Activated T-cell treated with anti-CD3 and anti-CD28 coated beads, Interleukin-2, amount 50 U/mL, for 72 hours (primary cell): ENCODE data around the gene APC2. TPM values are rescaled to one million over a fixed set of nuclear protein-coding genes. Genes with fewer than 3 reads are reported as not detected.
"Not testable (repeated sequence)": the region's sequence is repeated elsewhere in the genome, so short reads cannot be mapped to it uniquely, and the experiment has no call there.

Experiments
- ATAC-seq, 2 donors: fragments of 150-1000 bp; cut with Tn5 transposase; replicated peaks in 1 of 2; 2 replicates each; pipeline ENCODE4 v1.10.0; 2021; ENCODE audit warnings: moderate library complexity in 2 of 2, mild to moderate bottlenecking in 1 of 2
- DNase-seq, 2 donors: peaks; one replicate each; pipeline ENCODE4 v3.0.0; 2021 to 2022; ENCODE audit warnings: mixed read lengths in 1 of 2
- H3K27ac Mint-ChIP-seq: one replicate; pipeline ENCODE4 v1.8.0; 2022; ENCODE audit warnings: mild to moderate bottlenecking, moderate library complexity, mixed read lengths
- H3K27me3 Mint-ChIP-seq: one replicate; pipeline ENCODE4 v1.8.0; 2022; ENCODE audit warnings: low read depth, mixed read lengths
- H3K36me3 Mint-ChIP-seq, 2 donors: one replicate each; pipeline ENCODE4 v1.8.0; 2022; ENCODE audit warnings: mixed read lengths in 2 of 2, mild to moderate bottlenecking in 1 of 2; ENCODE audit not compliant: insufficient read depth in 2 of 2
- H3K4me1 Mint-ChIP-seq: one replicate; pipeline ENCODE4 v1.8.0; 2022; ENCODE audit warnings: low read depth, mixed read lengths
- H3K4me3 Mint-ChIP-seq, 2 donors: one replicate each; pipeline ENCODE4 v1.8.0; 2022; ENCODE audit warnings: mild to moderate bottlenecking in 2 of 2, mixed read lengths in 2 of 2, moderate library complexity in 2 of 2
- H3K9me3 Mint-ChIP-seq, 2 donors: one replicate each; pipeline ENCODE4 v1.8.0; 2022; ENCODE audit warnings: mixed read lengths in 2 of 2
- total RNA-seq, 2 donors: library from RNA; stranded (reverse); gene quantifications; one replicate each; pipeline ENCODE4 v1.2.3, GENCODE V29; 2022

APC2 gene
- total RNA-seq, 2 donors from 2014 or later, result 0.02 to 0.14 TPM

DNA sequence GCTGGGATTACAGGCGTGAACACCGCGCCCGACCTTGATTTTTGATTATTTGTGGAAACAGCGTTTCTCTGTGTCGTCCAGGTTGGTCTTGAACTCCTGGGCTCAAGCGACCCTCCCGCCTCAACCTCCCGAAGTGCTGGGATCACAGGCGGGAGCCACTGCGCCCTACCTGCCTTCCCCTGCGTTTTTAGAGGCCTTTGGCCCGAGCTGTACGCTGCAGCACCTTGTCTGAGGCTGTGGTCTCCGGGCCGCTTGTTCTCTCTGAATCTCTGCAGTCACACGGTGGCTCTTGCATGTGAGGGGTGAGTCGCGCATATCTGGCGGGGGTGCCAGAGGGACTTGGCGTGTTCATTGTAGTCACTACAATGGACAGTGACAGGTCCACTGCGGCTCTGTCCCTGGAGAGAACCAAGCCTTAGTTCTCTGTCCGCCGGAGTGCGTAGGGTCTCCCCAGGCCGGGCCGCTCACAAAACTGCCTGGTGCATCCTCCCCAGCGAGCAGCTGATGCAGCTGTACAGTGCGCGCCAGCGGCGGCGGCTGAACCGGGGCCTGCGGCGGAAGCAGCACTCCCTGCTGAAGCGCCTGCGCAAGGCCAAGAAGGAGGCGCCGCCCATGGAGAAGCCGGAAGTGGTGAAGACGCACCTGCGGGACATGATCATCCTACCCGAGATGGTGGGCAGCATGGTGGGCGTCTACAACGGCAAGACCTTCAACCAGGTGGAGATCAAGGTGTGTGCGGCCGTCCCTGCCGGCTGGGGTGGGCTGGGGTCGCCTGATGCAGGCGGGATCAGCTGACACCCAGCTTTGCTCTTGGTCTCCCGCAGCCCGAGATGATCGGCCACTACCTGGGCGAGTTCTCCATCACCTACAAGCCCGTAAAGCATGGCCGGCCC lies 10.2 kb upstream of the APC2 start:
- peak overlapping the region; percentile 90 for H3K27ac Mint-ChIP-seq
- H3K27me3 Mint-ChIP-seq, ATAC-seq, DNase-seq, H3K9me3 Mint-ChIP-seq: not testable (repeated sequence)
- H3K36me3 Mint-ChIP-seq, result peaks cover 12 to 27% of the 10 kb centered on the region in 2 donors
- H3K4me3 Mint-ChIP-seq, result peak overlapping the region; percentile 97 to 99
- peaks cover 34% of the 10 kb centered on the region for H3K4me1 Mint-ChIP-seq

DNA sequence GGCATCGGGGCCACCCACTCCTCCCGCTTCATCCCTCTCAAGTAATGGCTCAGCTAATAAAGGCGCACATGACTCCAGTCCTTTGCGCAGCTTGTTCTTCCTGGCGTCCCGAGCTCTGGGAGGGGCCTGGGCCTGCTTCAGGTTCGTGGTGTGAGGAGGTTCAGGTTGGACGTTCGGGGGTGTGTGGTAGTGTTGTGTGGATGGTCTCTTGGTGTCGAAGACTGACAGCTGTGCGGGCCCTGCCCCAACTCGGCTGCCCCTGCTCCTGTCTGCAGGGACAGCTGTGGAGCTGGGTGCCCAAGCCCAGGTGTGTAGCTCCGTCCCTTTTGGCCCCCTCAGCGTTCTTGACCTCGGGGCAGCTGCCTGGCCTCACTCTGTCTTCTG lies 9.5 kb upstream of the APC2 start:
- Mint-ChIP-seq H3K27me3 (no peaks in the 10 kb centered on the region), H3K36me3 (peaks cover 12 to 27% of the 10 kb centered on the region in 2 donors), H3K4me3 (peak overlapping the region; percentile 97 to 99), H3K9me3 (no peaks in the 10 kb centered on the region), H3K27ac (peak overlapping the region; percentile 90), H3K4me1 (peaks cover 36% of the 10 kb centered on the region)
- no peak for ATAC-seq
- no peak for DNase-seq

DNA sequence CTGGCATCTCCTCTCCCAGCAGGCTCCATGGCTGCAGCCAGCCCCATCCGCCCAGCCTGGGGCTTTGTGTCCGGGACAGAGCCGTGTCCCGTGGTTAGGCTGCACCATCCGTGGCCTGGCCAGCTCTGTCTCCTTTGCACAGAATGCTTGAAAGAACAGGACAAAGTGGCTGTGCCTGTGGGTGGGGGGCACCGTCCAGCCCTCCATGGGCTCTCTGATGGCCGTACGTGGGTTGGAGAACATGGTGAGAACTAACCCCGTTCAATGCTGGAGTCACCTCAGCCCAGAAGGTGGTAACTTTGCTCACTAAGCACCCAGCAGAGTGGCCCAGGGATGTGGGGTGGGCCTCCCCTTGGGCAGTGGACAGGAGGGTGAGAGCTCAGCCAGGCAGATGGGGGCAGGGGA lies 8.9 kb upstream of the APC2 start:
- peaks cover 38% of the 10 kb centered on the region for H3K4me1 Mint-ChIP-seq
- peaks cover 12 to 27% of the 10 kb centered on the region in 2 donors for H3K36me3 Mint-ChIP-seq
- no peaks in the 10 kb centered on the region for H3K27me3 Mint-ChIP-seq
- H3K4me3 Mint-ChIP-seq, result peak overlapping the region; percentile 97 to 99
- DNase-seq (no peak), ATAC-seq (no peak)
- H3K27ac Mint-ChIP-seq, result peak overlapping the region; percentile 86
- no peaks in the 10 kb centered on the region for H3K9me3 Mint-ChIP-seq

DNA sequence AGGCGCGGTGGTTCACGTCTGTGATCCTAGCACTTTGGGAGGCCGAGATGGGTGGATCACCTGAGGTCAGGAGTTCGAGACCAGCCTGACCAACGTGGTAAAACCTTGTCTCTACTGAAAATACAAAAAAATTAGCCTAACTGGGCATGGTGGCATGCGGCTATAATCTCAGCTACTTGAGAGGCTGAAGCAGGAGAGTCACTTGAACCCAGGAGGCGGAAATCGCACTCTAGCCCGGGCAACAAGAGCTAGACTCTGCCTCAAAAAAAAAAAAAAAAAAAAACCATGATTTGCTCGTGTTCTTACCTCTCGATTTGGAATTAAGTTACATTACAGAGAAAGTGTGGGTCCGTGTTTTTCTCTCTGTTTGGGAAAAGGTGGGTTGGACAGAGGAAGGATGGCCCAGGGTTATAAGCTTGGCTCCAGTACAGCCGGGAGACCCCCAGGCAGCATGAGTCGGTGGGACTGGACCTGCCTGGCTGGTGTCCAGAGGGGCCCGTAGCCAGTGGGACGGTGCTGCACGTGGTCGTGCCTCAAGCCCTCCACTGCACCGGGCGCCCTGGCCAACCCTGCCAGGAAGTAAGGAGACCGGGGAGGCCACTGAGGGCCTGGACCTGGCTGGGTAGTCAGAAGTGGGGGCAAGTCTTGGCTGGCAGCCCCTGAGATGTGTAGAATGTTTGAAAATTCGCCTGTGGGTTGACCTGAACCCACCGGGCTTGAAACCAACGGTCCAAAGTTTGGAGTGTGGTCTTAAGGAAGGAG lies 8.1 kb upstream of the APC2 start:
- Mint-ChIP-seq H3K27me3 (peaks cover under 1% of the 10 kb centered on the region), H3K9me3 (no peaks in the 10 kb centered on the region), H3K27ac (peak overlapping the region; percentile 51), H3K4me1 (peaks cover 38% of the 10 kb centered on the region), H3K36me3 (peaks cover 12 to 27% of the 10 kb centered on the region in 2 donors), H3K4me3 (peak overlapping the region in 1 of 2 donors; percentile 52)
- ATAC-seq, result no peak
- DNase-seq, result no peak

DNA sequence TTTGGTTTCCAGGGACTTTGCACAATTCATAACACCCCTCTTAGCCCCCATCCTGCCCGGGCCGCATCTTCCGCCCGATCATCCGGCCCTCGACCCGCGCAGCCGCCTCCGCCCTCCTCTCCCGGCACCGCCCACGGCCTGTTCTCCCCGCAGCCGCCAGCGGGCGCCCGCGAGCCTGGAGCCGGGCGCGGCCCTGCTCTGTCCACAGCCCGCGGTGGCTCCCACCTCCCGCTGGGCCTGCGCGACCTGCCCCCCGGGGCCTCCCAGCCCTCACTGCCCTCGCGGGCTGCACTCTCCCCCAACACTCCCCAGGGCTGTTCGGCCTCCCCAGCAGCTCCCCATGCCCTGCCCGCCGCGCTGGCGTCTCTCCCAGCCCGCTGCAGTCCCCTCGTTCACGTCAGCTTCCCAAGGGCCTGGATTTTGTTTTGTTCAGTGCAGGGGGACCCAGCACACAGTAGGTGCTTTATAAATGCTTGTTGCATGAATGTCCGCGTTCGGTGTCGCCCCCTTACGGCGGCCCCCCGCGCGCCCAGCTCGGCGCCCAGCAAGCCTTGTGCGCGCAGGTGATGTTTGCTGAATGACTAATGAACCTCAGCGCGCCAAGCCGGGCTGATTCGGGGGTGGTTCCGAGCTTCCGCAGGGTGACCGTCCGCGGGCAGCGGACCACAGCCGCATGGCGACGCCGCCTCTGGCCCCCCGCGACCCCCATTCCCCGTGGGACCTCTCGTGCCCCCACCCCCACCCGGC lies 4.6 kb upstream of the APC2 start:
- DNase-seq (peak; percentile 86 to 91), ATAC-seq (peak; percentile 74 to 81)
- no peaks in the 10 kb centered on the region for H3K9me3 Mint-ChIP-seq
- H3K4me1 Mint-ChIP-seq, result peaks cover 29% of the 10 kb centered on the region
- peak overlapping the region; percentile 88 to 89 for H3K4me3 Mint-ChIP-seq
- peaks cover 6 to 18% of the 10 kb centered on the region in 2 donors for H3K36me3 Mint-ChIP-seq
- H3K27me3 Mint-ChIP-seq, result peaks cover 30% of the 10 kb centered on the region
- H3K27ac Mint-ChIP-seq, result no peak overlapping the region

DNA sequence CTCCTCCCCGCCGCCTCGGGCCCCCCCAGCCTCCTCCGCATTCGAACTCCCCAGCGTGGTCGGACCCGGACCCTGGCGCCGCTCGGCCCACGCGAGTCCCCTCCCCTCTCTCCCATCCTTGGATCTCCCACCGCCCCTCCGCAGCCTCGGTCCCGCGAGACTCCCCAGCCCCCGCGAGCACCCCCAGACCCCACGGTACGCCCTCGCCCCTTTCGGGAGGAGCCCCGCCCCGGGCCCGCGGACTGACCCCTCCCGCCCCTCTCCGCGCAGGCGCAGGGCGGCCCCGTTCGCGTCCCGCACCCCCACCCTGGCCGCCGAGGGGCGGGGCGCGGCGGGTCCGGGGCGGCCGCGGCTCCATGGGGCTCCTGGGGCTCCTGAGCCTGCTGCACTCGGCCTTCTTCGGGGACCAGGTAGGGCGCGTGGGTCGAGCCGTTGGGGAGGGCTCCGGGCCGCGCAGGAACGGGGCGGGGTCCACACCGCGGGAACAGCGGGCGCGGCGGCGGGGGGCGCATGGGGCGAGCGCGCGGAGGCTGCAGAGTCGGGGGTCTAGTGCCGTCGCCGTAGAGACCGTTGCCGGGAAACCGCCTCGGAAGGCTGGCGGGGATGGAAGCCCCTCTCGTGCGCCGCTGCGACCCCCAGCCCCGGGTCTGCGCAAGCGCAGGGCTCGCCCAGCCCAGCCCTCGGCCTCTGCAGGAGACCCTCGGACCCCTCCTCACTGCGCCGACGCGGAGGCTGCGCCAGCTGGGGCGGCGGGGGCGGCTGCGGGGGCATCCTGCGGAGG lies 3.8 kb upstream of the APC2 start:
- DNase-seq, result no peak
- peak in 1 of 2 donors; percentile 3 for ATAC-seq
- H3K4me3 Mint-ChIP-seq, result peak overlapping the region in 1 of 2 donors; percentile 88

DNA sequence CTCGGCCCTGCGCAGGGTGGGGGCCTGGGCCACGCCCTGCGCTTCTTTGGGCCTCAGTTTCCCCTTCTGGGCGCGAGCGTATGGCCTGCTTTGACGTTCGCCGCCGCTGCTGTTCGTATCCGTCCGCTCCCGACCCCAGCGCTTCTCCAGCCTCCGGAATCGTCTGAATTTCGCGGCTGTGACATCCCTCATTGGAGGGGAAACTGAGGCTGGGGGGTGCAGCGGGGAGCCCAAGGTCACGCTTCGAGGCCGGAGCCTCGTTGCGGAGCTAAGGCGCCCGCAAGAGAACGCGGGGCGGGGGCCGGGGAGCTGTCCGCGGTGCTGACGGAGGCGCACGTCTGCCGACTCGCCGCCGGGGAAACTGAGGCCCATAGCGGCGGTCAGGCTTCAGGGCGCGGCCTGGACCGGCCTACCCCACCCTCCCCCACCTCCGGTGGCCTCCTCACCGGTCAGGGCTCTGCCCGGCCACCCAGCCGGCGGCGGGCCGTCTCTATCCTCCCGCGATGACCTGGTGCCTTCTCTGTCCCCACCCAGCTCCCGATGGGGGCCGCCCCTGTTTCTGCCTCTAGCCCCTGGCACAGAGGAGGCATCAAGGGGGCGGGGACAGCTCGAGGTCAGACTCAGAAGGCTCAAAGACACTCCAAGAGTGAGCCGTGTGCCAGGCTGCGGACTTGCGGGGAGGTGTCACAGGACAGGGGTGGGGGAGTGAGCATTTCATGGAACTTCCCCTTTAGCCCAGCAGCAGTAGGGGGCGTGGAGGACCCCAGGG lies 3.0 kb upstream of the APC2 start:
- Mint-ChIP-seq H3K36me3 (peaks cover 0 to 4% of the 10 kb centered on the region in 2 donors), H3K4me1 (peaks cover 24% of the 10 kb centered on the region), H3K9me3 (no peaks in the 10 kb centered on the region), H3K4me3 (peak overlapping the region in 1 of 2 donors; percentile 36), H3K27ac (peak overlapping the region; percentile 28), H3K27me3 (peaks cover 44% of the 10 kb centered on the region)
- DNase-seq (no peak), ATAC-seq (no peak)

More for the DNA sequence above, 3.8 kb upstream of the APC2 start:
- Mint-ChIP-seq H3K36me3 (peaks cover 2 to 10% of the 10 kb centered on the region in 2 donors), H3K4me1 (peaks cover 29% of the 10 kb centered on the region), H3K27ac (no peak overlapping the region), H3K9me3 (no peaks in the 10 kb centered on the region), H3K27me3 (peaks cover 38% of the 10 kb centered on the region)

DNA sequence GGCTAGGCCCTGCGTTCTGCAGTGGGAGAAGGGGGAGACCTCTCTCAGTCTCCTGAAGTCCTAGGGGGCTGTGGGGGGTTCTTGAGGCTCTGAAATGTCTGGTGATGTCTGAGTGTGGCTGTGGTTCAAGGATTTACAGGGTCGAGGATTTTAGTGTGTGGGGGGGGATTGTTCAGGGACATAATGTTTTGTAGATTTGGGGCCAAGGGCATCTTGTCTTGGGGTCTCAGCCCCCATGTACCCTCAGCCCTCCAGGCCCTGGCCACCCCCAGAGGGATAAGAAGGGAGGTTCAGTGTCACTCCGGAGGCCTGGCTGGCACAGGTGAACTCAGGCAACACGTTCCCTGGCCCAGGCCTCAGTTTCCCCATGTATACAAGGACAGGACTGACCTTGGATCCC lies 2.4 kb upstream of the APC2 start:
- Mint-ChIP-seq H3K27me3 (peaks cover 51% of the 10 kb centered on the region), H3K36me3 (peaks cover 0 to 3% of the 10 kb centered on the region in 2 donors), H3K27ac (peak overlapping the region; percentile 6), H3K4me3 (peak overlapping the region in 1 of 2 donors; percentile 36), H3K9me3 (no peaks in the 10 kb centered on the region), H3K4me1 (peaks cover 21% of the 10 kb centered on the region)
- ATAC-seq (no peak), DNase-seq (no peak)

DNA sequence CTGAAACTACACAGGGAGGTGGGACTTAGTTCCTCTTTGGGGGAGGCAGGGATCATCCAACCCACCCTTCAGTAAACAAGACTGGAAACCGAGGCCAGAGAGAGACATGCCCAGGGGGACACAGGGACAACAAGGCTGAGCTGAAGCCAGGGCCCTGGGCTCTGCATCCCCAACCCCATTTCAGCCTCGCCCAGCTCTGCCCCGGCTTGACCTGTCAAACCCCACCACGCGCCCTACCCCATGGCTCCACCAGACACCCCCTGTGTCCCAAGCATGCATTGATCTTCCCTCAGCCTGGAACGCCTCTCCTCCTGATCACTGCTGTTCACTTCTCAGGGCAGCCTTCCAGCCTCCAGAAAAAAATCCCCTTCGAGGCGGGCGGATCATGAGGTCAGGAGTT lies 2.0 kb upstream of the APC2 start:
- Mint-ChIP-seq H3K27ac (no peak overlapping the region), H3K4me1 (peaks cover 21% of the 10 kb centered on the region), H3K36me3 (no peaks in the 10 kb centered on the region), H3K4me3 (peak overlapping the region in 1 of 2 donors; percentile 51), H3K27me3 (peaks cover 55% of the 10 kb centered on the region), H3K9me3 (no peaks in the 10 kb centered on the region)
- DNase-seq, result no peak
- ATAC-seq, result no peak

DNA sequence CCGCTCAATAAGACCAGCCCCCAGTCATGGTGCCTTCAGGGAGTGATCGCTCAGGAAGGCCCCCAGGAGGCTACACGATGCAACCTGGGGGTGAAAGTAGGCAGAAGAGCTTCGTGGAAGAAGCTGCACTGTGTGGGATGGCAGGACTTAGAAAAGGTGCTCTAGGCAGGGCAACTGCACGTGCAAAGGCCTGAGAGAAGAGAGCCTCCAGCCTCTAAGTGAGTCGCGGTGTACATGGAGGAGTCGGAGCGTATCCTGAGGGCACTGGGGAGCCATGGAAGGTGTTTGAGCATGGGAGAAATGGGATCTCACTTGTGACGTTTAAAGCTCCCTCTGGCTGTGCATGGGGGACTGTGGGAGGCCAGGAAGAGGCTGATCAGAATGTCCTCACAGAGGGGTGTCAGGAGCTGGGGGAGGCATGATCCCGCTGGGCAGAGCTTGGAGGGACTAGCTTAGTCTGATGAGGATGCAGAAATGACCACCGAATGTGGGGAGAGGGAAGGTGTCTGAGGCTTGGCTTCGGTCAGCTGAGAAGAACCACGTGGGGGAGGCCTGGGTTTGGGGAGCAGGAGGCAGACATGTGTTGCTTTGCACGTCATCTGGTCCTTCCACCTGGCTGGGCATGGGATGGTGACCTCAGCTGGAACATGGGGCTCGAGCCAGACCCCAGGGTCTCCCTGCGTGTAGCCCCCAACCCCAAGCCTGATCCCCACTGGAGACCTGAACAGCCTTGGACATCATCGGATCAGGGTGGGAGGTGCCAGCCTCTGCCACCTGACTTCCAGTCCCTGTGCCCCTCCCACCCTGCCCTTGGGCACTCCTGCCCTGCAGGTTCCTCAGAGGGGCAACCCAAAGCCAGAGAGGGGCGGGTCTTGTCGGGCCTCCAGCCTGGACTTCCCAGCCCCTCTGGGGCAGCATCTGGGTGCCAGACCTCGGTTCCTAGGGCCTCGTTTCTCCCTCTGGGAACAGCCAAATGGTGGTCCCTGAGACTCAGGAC lies 1.1 kb downstream of the APC2 start:
- H3K9me3 Mint-ChIP-seq, result no peaks in the 10 kb centered on the region
- peaks cover 24% of the 10 kb centered on the region for H3K4me1 Mint-ChIP-seq

More for the DNA sequence above, 1.1 kb downstream of the APC2 start:
- ATAC-seq (no peak), DNase-seq (no peak)
- Mint-ChIP-seq H3K27me3 (peaks cover 74% of the 10 kb centered on the region), H3K4me3 (peak overlapping the region; percentile 4 to 66), H3K36me3 (no peaks in the 10 kb centered on the region), H3K27ac (no peak overlapping the region)
